ENCODE data around the gene RAPGEF4. TPM values are rescaled to one million over a fixed set of nuclear protein-coding genes. Genes with fewer than 3 reads are reported as not detected.
A peak's percentile ranks its signal among the peaks of the same experiment; 100 is the strongest.

RAPGEF4 gene
- total RNA-seq, 1 donor from 2014 or later = 0.57 TPM

DNA sequence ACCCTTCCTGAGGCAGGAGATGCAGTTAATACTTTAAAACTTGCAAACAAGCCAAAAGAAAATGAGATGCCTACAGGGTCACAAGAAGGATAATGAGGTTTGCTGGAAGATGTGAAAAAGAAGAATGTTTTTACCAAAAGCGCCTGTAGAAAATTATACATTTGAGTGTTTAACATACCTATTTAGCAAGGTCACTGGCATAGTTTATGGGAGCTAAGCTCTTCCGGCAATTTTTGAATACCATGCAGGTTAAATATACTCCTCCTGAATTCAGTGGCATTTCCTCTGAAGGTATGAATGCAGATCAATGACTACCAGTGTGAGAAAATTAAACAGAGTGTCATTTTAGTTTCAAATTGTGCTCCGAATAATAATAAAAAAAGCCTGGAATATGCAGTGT lies 318.8 kb downstream of the RAPGEF4 start:
- Mint-ChIP-seq H3K27ac (ENCODE audit: unreplicated experiment) (peak overlapping the region; percentile 73), H3K27me3 (ENCODE audit: low read depth) (no peaks in the 10 kb centered on the region), H3K9me3 (ENCODE audit: low read depth) (peaks cover 3% of the 10 kb centered on the region), H3K4me3 (ENCODE audit: unreplicated experiment) (peak overlapping the region; percentile 3), H3K36me3 (ENCODE audit: low read depth) (no peaks in the 10 kb centered on the region), H3K4me1 (ENCODE audit: low read depth) (peaks cover 48% of the 10 kb centered on the region)
- no peak for DNase-seq (ENCODE audit: low spot score)
- TF ChIP-seq, protein P1, sequence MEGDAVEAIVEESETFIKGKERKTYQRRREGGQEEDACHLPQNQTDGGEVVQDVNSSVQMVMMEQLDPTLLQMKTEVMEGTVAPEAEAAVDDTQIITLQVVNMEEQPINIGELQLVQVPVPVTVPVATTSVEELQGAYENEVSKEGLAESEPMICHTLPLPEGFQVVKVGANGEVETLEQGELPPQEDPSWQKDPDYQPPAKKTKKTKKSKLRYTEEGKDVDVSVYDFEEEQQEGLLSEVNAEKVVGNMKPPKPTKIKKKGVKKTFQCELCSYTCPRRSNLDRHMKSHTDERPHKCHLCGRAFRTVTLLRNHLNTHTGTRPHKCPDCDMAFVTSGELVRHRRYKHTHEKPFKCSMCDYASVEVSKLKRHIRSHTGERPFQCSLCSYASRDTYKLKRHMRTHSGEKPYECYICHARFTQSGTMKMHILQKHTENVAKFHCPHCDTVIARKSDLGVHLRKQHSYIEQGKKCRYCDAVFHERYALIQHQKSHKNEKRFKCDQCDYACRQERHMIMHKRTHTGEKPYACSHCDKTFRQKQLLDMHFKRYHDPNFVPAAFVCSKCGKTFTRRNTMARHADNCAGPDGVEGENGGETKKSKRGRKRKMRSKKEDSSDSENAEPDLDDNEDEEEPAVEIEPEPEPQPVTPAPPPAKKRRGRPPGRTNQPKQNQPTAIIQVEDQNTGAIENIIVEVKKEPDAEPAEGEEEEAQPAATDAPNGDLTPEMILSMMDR (IDR thresholded peaks at IDR 0.05) = no peak

DNA sequence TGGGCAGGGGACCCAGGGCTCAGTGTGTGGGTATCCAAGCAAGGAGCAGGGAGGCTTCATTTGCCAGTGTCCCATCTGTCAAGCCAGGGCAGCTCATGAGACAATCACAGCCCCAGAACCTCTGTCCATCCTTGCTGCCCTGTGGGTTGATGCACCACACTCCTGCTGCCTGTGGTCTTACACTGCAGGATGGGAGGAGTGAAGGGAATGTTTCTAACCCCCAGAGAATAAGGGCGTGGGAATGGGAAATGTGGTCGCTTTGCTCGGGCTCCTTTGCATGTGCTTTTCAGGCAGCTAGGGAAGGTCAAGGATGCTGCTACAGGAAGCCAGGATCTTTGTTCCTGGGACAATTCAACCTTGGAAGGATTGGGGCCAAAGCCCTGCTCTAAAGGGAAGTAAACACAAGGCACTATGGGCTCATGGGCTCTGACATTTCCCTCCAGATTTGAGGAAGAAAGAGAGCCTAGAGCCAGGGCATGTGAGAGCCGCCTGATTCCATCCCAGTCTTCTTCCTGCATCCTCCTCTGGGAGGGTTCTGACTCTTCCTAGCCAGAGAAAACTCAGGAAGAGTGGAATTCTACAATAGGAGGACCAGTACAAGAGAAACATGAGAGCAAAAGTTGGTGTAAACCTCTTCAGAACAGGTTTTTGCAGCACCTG lies 321.2 kb downstream of the RAPGEF4 start:
- H3K27me3 Mint-ChIP-seq (ENCODE audit: low read depth) = no peaks in the 10 kb centered on the region
- H3K27ac Mint-ChIP-seq (ENCODE audit: unreplicated experiment) = no peak overlapping the region
- H3K4me1 Mint-ChIP-seq (ENCODE audit: low read depth) = peaks cover 43% of the 10 kb centered on the region
- TF ChIP-seq, protein P1 (IDR thresholded peaks at IDR 0.05) = no peak
- H3K9me3 Mint-ChIP-seq (ENCODE audit: low read depth) = peaks cover 3% of the 10 kb centered on the region
- no peak for DNase-seq (ENCODE audit: low spot score)
- H3K4me3 Mint-ChIP-seq (ENCODE audit: unreplicated experiment) = no peak overlapping the region
- H3K36me3 Mint-ChIP-seq (ENCODE audit: low read depth) = no peaks in the 10 kb centered on the region

DNA sequence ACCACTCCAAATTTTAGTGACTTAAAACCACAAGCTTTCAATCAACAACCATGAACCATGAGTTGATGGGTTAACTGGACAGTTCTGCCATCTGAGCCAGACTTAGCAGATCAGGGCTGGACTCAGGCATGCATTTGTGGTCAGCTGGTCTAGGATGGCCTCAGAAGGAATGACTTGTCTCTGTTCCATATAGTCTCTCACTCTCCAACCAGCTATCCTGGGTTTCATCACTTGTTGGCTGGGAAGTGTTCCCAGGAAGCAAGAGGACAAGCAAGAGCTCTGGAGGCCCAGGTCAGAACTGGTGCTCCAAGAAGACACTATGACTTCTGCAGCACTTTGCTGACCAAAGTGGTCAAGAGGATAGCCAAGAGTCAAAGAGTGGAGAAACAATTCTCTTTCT lies 322.5 kb downstream of the RAPGEF4 start:
- Mint-ChIP-seq H3K4me1 (ENCODE audit: low read depth) (peaks cover 39% of the 10 kb centered on the region), H3K36me3 (ENCODE audit: low read depth) (no peaks in the 10 kb centered on the region), H3K27me3 (ENCODE audit: low read depth) (no peaks in the 10 kb centered on the region), H3K4me3 (ENCODE audit: unreplicated experiment) (no peak overlapping the region), H3K27ac (ENCODE audit: unreplicated experiment) (no peak overlapping the region), H3K9me3 (ENCODE audit: low read depth) (peaks cover 3% of the 10 kb centered on the region)
- TF ChIP-seq, protein P1 (IDR thresholded peaks at IDR 0.05) = no peak
- DNase-seq (ENCODE audit: low spot score) = no peak

DNA sequence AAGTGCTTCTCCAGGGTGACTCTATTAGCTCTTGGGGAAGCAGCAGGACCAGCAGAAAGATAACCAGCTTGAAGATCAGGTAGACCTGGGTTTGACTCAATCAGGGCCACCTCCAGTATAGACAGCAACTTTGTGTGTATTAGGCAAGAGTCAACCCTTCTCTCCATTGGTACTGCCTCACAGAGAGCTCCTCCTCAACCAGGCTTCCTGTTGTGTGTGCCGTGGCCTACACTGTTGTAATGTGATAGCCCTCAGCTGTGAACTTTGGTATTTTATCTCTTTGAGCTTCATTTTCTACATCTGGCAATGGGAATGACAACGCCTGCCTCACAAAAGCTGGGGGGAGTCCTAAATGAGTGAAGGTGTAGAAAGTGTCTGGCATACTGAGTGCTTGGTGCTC lies 323.0 kb downstream of the RAPGEF4 start:
- Mint-ChIP-seq H3K36me3 (ENCODE audit: low read depth) (no peaks in the 10 kb centered on the region), H3K9me3 (ENCODE audit: low read depth) (peaks cover 3% of the 10 kb centered on the region), H3K4me3 (ENCODE audit: unreplicated experiment) (no peak overlapping the region), H3K27ac (ENCODE audit: unreplicated experiment) (no peak overlapping the region), H3K4me1 (ENCODE audit: low read depth) (peaks cover 34% of the 10 kb centered on the region), H3K27me3 (ENCODE audit: low read depth) (no peaks in the 10 kb centered on the region)
- TF ChIP-seq, protein P1 (IDR thresholded peaks at IDR 0.05) = no peak
- DNase-seq (ENCODE audit: low spot score) = no peak

DNA sequence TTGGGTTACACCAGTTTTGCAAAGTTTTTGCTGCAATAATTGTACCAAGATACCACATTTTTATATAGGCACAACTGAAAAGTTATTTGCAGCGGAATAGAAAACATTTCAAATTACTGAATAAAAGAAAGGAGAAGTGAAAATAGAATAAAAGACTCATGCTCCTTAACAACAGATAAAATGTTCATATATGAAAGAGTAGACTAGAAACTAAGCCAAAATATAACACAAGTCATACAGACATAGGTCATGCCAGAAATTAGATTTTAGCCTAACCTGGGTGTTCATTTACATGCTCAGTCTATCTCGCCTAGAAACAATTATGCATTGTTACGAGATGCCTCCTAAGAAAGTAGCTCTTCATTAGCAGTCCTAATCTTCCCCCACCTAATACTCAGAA lies 323.6 kb downstream of the RAPGEF4 start:
- H3K27ac Mint-ChIP-seq (ENCODE audit: unreplicated experiment) = no peak overlapping the region
- H3K9me3 Mint-ChIP-seq (ENCODE audit: low read depth) = peaks cover 3% of the 10 kb centered on the region
- H3K27me3 Mint-ChIP-seq (ENCODE audit: low read depth) = no peaks in the 10 kb centered on the region
- no peak for DNase-seq (ENCODE audit: low spot score)
- H3K4me1 Mint-ChIP-seq (ENCODE audit: low read depth) = peaks cover 30% of the 10 kb centered on the region
- no peaks in the 10 kb centered on the region for H3K36me3 Mint-ChIP-seq (ENCODE audit: low read depth)
- TF ChIP-seq, protein P1 (IDR thresholded peaks at IDR 0.05) = no peak
- no peak overlapping the region for H3K4me3 Mint-ChIP-seq (ENCODE audit: unreplicated experiment)
